HPDE6-E6E7 (cell line): ENCODE results near the gene UBR4.
"Not testable (repeated sequence)": the region's sequence is repeated elsewhere in the genome, so short reads cannot be mapped to it uniquely, and the experiment has no call there.

Source experiments
- DNase-seq: peaks from one replicate; pipeline ENCODE4 v3.0.0; 2011; ENCODE audit warnings: missing footprints; ENCODE audit errors: extremely low spot score

Gene UBR4

DNA sequence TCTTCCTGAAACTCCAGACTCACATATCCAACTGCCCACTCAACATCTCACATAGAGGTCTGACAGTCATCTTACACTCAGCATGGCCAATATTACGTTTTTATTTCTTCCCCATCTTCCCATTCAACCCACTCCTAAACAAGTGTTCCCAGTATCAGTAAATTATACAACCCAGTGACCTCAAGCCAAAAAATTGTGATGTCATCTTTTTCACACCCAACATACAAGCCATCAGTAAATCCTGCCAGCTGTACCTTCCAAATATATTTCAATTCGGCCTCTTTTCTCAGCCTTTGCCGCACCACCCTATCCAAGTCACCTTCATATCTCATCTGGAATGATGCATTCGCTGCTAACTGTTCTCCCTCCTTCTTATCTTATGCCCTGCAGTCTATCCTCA is 19.6 kb downstream of the UBR4 start:
- DNase-seq, result no peak

DNA sequence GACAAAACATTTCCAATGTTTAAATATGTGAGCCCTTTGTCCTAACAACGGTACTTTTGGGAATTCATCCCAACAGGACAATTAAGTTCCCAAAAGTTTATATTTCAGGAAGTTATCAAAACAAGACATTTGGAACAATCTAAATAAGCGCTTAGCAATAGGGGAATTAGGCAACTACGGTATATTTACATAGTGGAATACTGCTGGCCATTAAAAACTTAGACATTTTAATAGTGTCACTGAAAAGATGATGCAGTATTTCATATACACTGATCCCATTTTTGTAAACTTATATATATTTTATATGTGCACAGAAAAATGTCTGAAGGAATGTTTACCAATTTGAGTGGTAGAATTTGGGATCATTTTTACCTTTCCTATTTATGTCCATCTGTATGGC is 20.8 kb downstream of the UBR4 start:
- DNase-seq, result no peak

DNA sequence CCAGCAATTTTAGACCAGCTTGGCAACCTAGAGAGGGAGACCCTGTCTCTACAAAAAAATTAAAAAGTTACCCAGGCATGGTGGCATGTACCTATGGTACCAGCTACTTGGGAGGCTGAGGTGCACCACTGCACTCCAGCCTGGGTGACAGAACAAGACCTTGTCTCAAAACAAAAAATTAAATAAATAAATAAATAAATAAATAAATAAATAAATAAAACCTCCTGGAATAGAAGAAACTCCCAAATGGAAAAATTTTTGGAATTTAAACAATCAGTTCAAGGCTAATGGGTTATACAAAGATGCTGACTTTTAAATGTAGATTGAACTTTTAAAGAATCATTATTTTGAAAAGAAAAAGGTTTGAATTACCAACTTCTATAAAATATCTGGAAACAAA is 22.2 kb downstream of the UBR4 start:
- no peak for DNase-seq

DNA sequence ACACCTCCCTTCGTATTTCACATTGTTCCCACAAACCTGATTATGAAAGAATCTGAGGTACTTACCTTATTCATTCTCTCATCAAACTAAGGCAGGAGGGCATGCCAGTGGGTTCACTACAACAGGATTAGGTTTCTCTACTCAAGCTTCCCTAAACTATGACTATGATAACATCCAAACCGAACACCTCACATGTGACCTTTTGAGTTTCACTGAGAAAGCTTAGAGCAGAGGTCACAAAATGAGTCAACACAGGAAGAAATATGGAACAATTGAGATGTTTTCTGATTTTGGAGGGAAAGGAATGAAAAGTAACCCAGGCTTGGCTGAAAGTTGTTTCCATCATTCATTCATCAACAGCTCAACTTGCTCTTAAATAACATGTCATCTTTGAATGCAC is 24.1 kb downstream of the UBR4 start:
- DNase-seq, result no peak

DNA sequence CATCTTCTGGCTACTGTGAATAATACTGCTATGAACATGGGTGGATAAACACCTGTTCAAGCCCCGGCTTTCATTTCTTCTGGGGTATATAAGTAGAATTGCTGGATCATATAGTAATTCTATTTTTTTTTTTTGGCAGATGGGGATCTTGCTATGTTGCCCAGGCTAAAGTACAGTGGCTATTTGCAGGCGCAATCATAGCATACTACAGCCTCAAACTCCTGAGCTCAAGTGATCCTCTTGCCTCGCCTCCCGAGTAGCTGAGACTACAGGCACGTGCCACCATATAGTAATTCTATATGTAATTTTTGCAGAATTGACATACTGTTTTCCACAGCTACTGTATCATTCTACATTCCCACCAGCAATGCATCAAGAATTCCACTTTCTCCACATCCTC is 27.8 kb downstream of the UBR4 start:
- no peak for DNase-seq

DNA sequence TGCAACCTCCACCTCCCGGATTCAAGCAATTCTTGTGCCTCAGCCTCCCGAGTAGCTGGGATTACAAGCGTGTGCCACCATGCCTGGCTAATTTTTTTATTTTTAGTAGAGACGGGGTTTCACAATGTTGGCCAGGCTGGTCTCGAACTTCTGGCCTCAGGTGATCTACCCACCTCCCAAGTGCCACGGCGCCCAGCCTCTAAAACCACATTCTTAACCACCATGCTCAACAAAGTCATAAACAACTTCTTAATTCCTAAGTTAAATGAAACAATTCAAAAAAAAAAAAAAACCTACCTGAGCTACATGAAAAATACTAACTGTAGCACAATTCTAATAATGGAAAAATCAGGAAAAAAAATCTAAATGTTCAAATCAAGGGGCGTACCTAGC is 29.8 kb downstream of the UBR4 start:
- DNase-seq, result not testable (repeated sequence)

DNA sequence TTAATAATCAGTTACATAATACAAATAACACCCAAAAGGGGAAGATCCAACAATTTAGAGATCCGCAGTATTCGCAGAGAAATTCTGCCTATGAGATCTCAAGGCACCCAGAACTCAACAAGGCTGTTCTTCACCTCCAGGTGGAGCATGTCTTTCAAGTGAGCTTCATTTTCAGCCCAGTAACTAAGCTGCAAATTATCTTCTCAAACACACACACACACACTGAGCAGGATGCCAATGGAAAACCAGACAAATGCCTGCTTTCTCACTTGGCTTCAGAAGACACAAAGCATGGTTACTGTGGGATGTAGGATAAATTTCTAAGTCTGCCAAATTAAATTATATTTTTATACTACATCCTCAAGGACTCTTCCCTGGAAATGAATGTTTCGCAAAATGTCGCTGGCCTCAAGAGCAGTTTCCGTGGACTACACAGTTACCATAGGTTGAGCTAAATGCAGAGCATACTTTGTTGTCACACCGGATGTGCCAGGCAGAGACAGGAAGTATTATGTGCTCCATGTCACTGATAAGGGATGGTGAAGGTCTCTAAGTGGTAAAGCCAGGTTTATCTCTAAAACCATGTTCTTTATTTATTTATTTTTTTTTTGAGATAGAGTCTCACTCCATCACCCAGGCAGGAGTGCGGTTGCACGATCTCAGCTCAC is 30.3 kb downstream of the UBR4 start:
- DNase-seq, result no peak

DNA sequence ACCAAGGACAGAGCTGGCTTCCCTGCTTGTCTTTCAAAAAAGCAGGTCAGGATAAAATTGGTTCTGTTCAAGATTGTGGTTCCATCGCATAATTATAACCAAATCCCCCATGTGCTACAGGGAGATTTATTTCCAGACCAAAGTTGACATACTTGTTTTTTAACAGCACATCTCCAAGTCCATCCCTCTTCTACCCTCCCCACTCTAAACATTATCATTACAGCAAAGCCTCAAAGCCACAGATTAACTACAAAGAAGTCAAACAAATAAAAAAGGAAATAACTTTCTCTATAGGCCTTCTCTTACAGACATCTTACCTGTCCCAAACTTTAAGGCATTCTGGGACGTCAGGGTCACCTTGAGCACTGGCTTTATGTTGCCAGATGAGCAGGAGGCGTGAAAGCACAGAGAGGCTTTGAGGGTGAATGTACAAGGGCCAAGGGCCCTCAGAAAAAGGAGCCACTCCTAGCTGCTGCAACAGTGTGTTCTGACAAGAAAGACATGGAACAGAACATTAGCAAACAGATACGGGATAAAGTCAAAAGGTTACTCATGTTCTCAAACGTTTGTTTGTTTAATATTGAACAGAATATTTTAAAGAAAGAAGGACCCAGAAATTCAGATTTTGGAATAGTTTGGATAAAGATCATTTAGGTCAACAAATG is 31.2 kb downstream of the UBR4 start:
- no peak for DNase-seq

DNA sequence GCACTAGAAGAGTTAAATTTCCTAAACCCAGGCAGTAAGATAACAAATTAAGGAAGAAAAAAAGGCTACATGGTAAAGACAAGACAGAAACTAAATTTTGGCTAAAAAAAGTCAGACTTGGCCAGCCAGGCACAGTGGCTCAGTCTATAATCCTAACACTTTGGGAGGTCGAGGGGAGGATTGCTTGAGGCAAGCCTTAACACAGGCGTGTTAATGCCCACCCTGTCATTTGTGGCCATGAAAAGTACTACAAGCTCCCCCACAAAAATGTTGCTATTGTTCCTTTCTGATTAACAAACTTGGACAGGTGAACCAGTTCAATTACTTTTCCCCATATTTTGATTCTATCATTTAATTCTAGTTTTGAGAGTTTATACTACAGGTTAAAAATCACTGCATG is 32.3 kb downstream of the UBR4 start:
- DNase-seq, result no peak

DNA sequence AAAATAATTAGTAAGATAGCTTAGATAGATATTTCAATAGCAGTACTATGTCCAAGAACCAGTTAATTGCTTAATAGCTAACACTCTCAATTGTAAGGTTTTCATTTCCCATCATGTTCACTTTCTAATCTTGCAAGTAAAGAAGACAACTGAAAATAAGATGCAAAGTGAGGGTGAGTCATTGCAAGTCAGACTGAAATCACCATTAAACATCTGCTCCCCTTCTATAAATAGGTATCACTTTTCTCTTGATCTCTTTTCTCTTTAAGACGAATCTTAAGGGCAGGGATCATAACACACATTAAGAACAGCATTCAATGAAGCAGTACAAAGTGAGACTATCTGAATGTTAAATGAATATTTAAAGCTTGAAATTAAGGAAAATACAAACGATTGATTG is 40.4 kb downstream of the UBR4 start:
- DNase-seq, result no peak

DNA sequence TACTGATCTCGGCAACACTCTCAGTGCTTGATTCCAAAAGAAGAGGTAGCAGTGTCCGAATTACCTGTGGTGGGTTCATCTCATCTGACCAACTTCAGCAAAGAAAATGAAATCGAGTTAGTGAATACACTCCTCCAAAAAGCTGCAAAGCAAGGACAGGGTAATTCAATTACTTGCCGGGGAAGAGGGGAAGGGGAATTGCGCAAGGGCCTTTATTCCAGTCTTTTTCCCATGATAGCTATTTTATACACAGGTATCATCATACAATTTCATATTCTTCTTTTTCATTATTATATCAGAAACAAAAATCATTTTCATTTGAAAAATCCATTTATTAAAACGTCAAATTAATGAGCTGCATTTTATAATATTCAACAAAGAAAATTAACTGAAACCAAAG is 42.9 kb downstream of the UBR4 start:
- DNase-seq, result no peak

DNA sequence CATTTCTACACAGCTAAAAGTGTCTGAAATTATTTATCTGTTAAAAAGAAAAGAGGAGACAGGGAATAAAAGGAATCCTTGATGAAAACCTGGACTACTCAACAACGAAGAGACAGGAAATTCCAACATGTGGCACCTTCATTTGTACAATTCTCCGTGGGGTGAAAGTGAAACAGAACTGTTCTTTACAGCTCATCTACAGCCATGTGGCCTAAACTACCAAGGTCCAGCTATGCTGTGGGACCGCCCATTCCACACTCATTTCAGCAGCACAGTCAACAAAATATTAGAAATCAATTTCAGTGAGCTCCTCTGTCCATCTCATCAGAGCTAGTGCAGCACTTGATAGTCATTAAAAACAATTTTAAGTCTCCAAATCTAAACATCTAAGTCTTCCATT is 44.0 kb downstream of the UBR4 start:
- no peak for DNase-seq

DNA sequence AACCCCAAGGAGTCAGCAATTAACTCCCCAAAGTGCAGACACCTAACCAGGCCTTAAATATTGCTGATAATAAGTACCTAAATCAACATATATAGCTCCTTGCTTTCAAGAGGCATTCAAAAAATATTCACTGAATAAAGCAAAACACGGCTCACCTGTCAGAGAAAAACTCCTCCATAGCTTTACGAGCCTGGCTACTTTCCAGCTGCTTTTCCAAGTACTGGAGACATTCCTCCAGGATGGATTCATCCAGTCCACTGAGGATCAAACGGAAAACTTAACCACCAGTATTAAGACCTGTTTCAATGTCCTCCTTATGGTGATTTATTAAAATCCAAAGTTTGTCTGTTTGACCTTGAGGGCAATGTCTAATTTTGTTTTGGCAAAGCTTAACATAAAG is 44.6 kb downstream of the UBR4 start:
- DNase-seq, result no peak

DNA sequence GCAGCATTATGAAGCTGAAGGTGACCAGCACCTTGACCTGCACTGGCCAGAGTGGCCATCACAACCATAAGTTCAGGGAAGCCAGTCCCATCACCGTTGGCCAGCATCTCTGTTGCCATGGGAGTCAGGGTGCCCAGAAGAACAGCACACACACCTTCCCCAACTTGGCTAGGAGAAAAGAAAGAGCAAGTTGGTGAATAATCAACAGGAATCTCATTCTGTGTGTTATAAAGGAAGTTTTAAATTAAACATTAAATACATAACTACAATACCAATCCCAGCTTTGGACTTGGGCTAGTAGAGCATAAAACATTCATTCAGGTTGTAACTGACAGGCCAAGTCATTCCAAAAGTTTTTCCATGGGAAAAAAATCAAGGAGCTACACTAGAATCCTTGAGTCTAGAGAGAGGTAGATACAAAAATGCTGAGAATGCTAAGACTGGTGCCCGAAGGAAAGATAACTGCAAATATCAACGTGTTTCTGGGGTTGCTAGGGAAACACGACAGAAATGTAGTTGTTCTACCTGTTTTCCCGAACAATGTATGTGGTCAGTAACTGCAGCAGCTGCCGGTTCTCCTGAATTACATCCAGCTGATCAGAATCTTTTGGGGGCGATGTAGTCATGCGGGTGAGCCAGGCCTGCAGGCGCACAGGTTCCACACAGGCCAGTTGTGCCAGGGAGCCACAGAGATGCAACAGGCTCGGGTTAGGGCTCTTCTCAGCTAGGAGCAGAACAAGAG is 45.6 kb downstream of the UBR4 start:
- no peak for DNase-seq

DNA sequence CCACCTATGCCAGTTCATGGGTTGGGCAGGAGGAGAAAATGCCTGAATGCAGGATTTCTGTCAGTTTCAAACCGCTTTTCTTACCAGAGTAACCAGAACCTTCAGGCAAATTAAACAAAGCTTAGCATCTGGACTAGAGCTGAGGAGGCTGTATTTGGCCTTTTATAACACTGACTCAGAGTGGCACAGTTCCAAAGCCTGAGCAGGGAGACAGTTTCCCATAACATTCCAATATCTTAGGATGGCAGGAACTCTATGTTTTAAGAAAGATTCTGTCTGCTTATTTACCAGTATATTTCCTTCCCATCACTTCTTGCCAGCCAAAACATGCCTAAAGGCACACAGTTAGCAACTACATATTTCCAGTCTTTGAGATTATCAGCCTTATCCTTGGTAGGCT is 46.8 kb downstream of the UBR4 start:
- DNase-seq, result no peak

DNA sequence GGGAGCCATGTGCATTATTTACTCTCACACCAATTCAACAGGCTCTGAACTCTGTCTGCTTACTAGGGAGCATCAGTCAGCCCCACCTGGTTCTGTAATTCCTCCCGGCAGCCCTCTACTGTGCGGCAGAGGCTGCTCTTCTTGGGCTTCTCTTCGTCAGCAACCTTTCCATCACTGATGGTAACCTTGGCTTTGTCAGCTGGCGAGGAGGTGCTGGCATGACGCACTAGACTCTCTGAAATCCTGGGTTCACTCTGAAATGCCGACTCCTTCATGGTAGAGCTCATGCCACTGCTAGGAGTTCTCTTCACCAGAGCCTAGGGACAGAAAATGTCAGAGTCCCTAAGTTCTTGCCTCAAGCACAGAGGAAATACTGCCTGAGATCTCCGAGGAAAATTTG is 49.2 kb downstream of the UBR4 start:
- DNase-seq, result no peak

DNA sequence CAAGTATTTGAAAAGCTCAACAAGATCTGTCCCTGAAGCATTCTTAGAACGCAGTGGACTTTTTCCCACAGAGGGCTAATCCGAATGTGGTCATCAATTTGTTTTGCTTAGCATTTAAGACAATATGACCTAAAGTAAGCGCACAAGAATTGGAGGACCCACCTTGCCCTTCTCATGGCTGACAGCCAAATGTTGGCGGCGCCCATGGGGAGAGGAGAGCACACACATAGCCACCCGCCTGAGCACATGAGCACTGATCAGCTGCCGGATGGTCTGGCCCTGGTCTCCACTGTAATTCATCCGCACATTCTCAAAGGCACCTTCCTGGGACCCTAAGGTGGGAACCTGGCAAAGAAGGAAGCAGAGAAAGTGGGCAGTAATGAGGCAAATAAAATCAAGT is 52.4 kb downstream of the UBR4 start:
- DNase-seq, result no peak

DNA sequence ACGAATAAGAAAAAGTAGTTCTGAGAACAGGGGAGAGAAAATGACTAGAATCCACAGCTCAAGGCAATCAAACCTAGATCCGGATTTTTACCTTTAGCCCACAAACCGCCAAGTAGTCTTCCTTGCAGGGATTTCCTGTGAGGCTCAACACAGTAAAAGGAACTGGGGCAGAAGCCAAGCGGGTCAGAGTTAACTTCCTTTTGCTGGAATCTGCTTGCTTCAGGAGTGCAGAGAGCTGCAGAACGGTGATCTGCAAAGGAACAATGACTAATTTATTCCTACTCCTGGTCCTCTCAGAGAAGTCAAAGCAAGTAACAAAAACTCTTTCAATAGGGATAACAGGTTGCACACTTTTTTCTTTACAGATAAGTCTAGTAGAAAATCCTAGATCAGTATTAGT is 53.4 kb downstream of the UBR4 start:
- no peak for DNase-seq

DNA sequence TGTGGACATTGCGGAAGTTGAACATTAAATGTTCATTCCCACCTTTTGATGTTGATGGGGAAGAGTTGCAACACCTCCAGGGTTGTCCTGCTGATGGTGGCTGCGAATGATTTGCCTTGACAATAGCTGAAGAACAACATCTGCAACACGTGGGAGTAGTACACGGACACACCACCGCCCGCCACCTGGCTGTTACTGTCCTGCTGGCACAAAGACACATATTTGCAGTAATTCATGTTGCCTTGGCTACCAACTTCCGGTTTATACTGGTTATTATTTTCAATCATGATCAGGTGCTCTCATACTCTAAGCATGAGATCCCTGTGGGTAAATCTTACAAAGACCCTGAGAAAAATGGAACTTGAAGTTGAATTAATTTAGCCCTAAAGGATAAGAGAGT is 55.2 kb downstream of the UBR4 start:
- no peak for DNase-seq

DNA sequence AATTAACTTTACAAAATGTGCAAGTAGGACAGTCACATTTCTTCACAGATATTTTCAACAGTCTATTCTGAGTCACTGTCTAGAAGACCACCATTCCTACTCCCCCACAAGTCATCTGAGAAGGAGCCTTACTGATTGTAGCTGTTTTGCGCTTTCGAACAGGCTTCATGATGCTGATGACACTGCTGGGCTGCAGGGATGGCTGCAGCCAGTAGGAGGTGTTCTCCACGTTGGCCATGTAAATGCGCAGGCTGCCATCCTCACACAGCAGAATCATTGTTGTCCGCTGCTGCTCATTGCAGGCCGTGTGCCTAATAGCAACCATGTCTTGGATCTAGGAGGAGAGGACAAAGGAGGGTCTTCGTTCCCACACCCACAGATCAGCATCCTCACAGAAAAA is 56.9 kb downstream of the UBR4 start:
- DNase-seq, result no peak

DNA sequence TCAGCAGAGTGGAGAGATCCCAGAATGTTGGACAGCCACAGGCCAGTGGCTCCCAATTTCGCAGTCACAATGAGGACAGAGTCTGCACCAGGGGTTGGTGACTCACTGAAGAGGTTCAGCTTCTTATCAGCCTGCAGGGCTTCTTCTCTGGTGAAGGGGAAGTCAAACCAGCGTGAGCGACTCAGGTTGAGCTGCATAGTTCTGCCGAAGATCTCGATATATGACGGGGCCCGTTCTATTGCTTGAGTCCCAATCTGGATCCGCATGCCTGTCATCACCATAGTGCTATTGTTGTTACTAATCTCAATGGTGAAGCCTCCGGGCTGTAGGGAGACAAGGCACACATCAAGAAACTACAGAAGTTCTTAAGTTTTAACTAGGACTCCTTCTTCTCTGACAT is 58.5 kb downstream of the UBR4 start:
- DNase-seq, result no peak

DNA sequence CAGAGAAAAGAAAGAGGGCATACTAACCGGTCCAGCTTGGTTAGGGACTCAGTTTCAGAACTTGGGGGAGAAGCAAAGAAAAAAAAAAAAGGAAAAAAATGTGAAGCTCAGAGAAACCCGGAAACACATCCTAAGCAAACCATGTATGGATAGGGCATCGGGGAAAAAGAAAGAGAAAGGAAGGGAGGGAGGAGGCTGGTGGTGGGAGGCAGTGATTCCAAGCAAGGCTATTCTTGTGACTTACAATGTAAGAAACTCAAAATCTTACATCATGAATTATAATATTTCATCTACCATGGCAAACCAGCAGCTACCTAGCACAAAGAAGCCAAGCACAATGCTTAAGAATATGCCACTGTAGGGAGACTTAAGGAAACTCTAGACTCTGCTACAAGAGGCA is 60.3 kb downstream of the UBR4 start:
- no peak for DNase-seq

DNA sequence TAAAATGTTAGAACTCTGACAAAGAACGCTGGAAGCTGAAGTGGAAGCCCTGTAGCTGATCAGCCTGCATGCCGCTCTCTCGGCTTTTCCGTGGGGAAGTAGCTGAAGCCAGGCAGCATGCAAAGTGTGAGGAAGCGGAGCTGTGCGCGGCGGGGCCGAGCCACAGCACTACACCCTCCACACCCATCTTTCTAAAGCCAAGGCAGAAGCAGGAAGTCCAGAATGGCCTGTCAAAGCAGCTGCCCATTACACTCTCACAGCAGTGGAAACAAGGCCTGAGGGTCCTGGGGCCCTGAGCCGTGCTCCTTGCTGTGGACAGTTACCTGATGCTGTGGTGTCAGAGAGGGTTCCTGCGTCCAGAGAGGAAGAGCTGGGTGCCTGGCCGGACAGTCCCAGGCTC is 69.6 kb downstream of the UBR4 start:
- no peak for DNase-seq
